Neural progenitor cell (in vitro differentiated cells): ENCODE data around the gene KRTAP4-2. TPM values are rescaled to one million over a fixed set of nuclear protein-coding genes. Genes with fewer than 3 reads are reported as not detected.

Source experiments
- DNase-seq: peaks from one replicate; pipeline ENCODE4 v3.0.0-alpha.2; 2016; ENCODE audit warnings: low spot score
- H2AFZ ChIP-seq: fragments of 200-600 bp; sonication (generic); replicated peaks from 2 replicates; pipeline ENCODE4 v1.6.1; 2016; ENCODE audit warnings: antibody characterized with exemption
- H3F3A ChIP-seq: fragments of 200-600 bp; sonication (generic); 2 replicates; pipeline ENCODE4 v1.6.1; 2016; ENCODE audit warnings: antibody characterized with exemption, low read depth
- H3K27ac ChIP-seq: fragments of 200-600 bp; sonication (generic); 2 replicates; pipeline ENCODE4 v1.5.1; 2016; ENCODE audit warnings: mild to moderate bottlenecking
- H3K27me3 ChIP-seq: fragments of 200-600 bp; sonication (generic); 2 replicates; pipeline ENCODE4 v1.6.1; 2016; ENCODE audit warnings: mild to moderate bottlenecking, moderate library complexity
- H3K36me3 ChIP-seq: fragments of 200-600 bp; sonication (generic); 2 replicates; pipeline ENCODE4 v1.5.1; 2016
- H3K4me1 ChIP-seq: fragments of 200-600 bp; sonication (generic); 2 replicates; pipeline ENCODE4 v1.6.1; 2016; ENCODE audit warnings: mixed run types
- H3K4me2 ChIP-seq: fragments of 200-600 bp; sonication (generic); 2 replicates; pipeline ENCODE4 v1.6.1; 2016
- H3K4me3 ChIP-seq: fragments of 200-600 bp; sonication (generic); 2 replicates; pipeline ENCODE4 v1.5.1; 2016
- H3K79me2 ChIP-seq: fragments of 200-600 bp; sonication (generic); 2 replicates; pipeline ENCODE4 v1.6.1; 2016; ENCODE audit warnings: low read depth
- H3K9ac ChIP-seq: fragments of 200-600 bp; sonication (generic); 2 replicates; pipeline ENCODE4 v1.6.1; 2016
- H3K9me3 ChIP-seq: fragments of 200-600 bp; sonication (generic); 2 replicates; pipeline ENCODE4 v1.5.1; 2016; ENCODE audit warnings: low read depth
- H4K20me1 ChIP-seq: fragments of 200-600 bp; sonication (generic); 2 replicates; pipeline ENCODE4 v1.6.1; 2016; ENCODE audit warnings: low read depth
- H3K27ac Mint-ChIP-seq: 3 replicates; pipeline ENCODE4 v1.8.0; 2021; ENCODE audit warnings: mixed read lengths
- H3K27me3 Mint-ChIP-seq: 2 replicates; pipeline ENCODE4 v1.8.0; 2022; ENCODE audit warnings: low read depth, mild to moderate bottlenecking, inconsistent platforms, moderate library complexity, mixed read lengths; ENCODE audit not compliant: insufficient read depth
- H3K36me3 Mint-ChIP-seq: 3 replicates; pipeline ENCODE4 v1.8.0; 2021; ENCODE audit warnings: mixed read lengths
- H3K4me1 Mint-ChIP-seq: 3 replicates; pipeline ENCODE4 v1.8.0; 2021; ENCODE audit warnings: mixed read lengths
- H3K4me3 Mint-ChIP-seq: 3 replicates; pipeline ENCODE4 v1.8.0; 2021; ENCODE audit warnings: mild to moderate bottlenecking, moderate library complexity, mixed read lengths
- H3K9me3 Mint-ChIP-seq: 3 replicates; pipeline ENCODE4 v1.8.0; 2020; ENCODE audit warnings: mixed read lengths
- CTCF ChIP-seq: fragments of 200-600 bp; sonication (generic); IDR thresholded peaks from 2 replicates; pipeline ENCODE4 v1.5.1; 2017; ENCODE audit warnings: antibody characterized with exemption, mild to moderate bottlenecking
- EZH2 ChIP-seq: fragments of 200-600 bp; sonication (generic); IDR thresholded peaks from 2 replicates; pipeline ENCODE4 v1.6.1; 2017; ENCODE audit warnings: antibody characterized with exemption, mild to moderate bottlenecking, moderate library complexity
- EZH2phosphoT487 ChIP-seq: fragments of 200-600 bp; sonication (generic); IDR thresholded peaks from 2 replicates; pipeline ENCODE4 v1.6.1; 2017; ENCODE audit warnings: antibody characterized with exemption
- small RNA-seq: library from RNA; depleted of rRNA; stranded (forward); fragments of <200 nt; gene quantifications from one replicate; pipeline ENCODE3, GENCODE V24; 2015
- total RNA-seq: library from RNA; depleted of rRNA; stranded (reverse); fragments of >200 nt; gene quantifications from 2 replicates; pipeline ENCODE4 v1.2.3, GENCODE V29; 2015; ENCODE audit warnings: low replicate concordance

Gene KRTAP4-2
- total RNA-seq, 1 donor from 2014 or later, result not detected

GRCh38 chr17:41133880-41134735 lies 43.9 kb downstream of the KRTAP4-2 start:
- Histone ChIP-seq H3K27me3 (no peaks in the 10 kb centered on the region), H3K36me3 (no peaks in the 10 kb centered on the region), H3K4me3 (no peak overlapping the region), H2AFZ (peak overlapping the region; percentile 6), H3K9me3 (peaks cover 5% of the 10 kb centered on the region), H3K4me2 (no peak overlapping the region), H3F3A (no peaks in the 10 kb centered on the region), H3K79me2 (no peaks in the 10 kb centered on the region), H3K27ac (no peak overlapping the region), H3K9ac (no peak overlapping the region), H3K4me1 (no peaks in the 10 kb centered on the region), H4K20me1 (no peaks in the 10 kb centered on the region)
- H3K27me3 Mint-ChIP-seq, result no peaks in the 10 kb centered on the region
- H3K4me3 Mint-ChIP-seq, result no peak overlapping the region
- H3K27ac Mint-ChIP-seq, result no peak overlapping the region
- H3K36me3 Mint-ChIP-seq, result no peaks in the 10 kb centered on the region
- no peak for DNase-seq
- no peak for TF ChIP-seq EZH2phosphoT487
- TF ChIP-seq CTCF, result no peak
- TF ChIP-seq EZH2, result no peak
- H3K4me1 Mint-ChIP-seq, result no peaks in the 10 kb centered on the region
- H3K9me3 Mint-ChIP-seq, result peaks cover 2% of the 10 kb centered on the region

- peaks cover 2% of the 10 kb centered on the region for H3K9me3 ChIP-seq
- Mint-ChIP-seq H3K27ac (no peak overlapping the region), H3K27me3 (no peaks in the 10 kb centered on the region), H3K4me3 (no peak overlapping the region), H3K4me1 (no peaks in the 10 kb centered on the region), H3K9me3 (no peaks in the 10 kb centered on the region), H3K36me3 (no peaks in the 10 kb centered on the region)
- no peaks in the 10 kb centered on the region for H3K4me1 ChIP-seq
- TF ChIP-seq CTCF, result no peak
- no peak for TF ChIP-seq EZH2phosphoT487
- TF ChIP-seq EZH2, result no peak
- no peaks in the 10 kb centered on the region for H3F3A ChIP-seq
- H3K9ac ChIP-seq, result no peak overlapping the region
- H3K27ac ChIP-seq, result no peak overlapping the region
- H3K36me3 ChIP-seq, result no peaks in the 10 kb centered on the region
- no peak overlapping the region for H2AFZ ChIP-seq
- DNase-seq, result no peak
- H3K4me3 ChIP-seq, result no peak overlapping the region
- H3K79me2 ChIP-seq, result no peaks in the 10 kb centered on the region
- no peaks in the 10 kb centered on the region for H4K20me1 ChIP-seq
- no peak overlapping the region for H3K4me2 ChIP-seq
- no peaks in the 10 kb centered on the region for H3K27me3 ChIP-seq
These were observed 46.0 kb downstream of the KRTAP4-2 start for GRCh38 chr17:41131979-41132378.

Small RNAs within 50 kb of the gene (small RNA-seq; reads per million reads assigned to genes)
- gene KRTAP4-17P, result not detected

Other genes with a start within 250 kb of the KRTAP4-2 start
- 0.60 TPM in 1 of 2 replicates, not detected in the other for gene KRT23, start 240.6 kb downstream of the KRTAP4-2 start, total RNA-seq
- not detected in 2 replicates for gene KRT39, start 211.3 kb downstream of the KRTAP4-2 start, total RNA-seq
- not detected in 2 replicates for gene KRT40, start 193.9 kb downstream of the KRTAP4-2 start, total RNA-seq
- not detected in 2 replicates for gene KRTAP3-3, start 184.1 kb downstream of the KRTAP4-2 start, total RNA-seq
- not detected in 2 replicates for gene KRTAP3-2, start 178.3 kb downstream of the KRTAP4-2 start, total RNA-seq
- gene KRTAP3-1, start 169.1 kb downstream of the KRTAP4-2 start, total RNA-seq, result not detected in 2 replicates
- gene KRTAP1-5, start 151.0 kb downstream of the KRTAP4-2 start, total RNA-seq, result not detected in 2 replicates
- not detected in 2 replicates for gene KRTAP1-4, start 148.0 kb downstream of the KRTAP4-2 start, total RNA-seq
- gene KRTAP1-3, start 143.3 kb downstream of the KRTAP4-2 start, total RNA-seq, result not detected in 2 replicates
- not detected in 2 replicates for gene KRTAP1-1, start 136.8 kb downstream of the KRTAP4-2 start, total RNA-seq
- gene KRTAP2-1, start 130.9 kb downstream of the KRTAP4-2 start, total RNA-seq, result not detected in 2 replicates
- not detected in 2 replicates for gene KRTAP2-2, start 123.0 kb downstream of the KRTAP4-2 start, total RNA-seq
- gene KRTAP2-3, start 118.1 kb downstream of the KRTAP4-2 start, total RNA-seq, result not detected in 2 replicates
- not detected in 2 replicates for gene KRTAP2-4, start 112.3 kb downstream of the KRTAP4-2 start, total RNA-seq
- not detected in 2 replicates for gene KRTAP4-7, start 94.1 kb downstream of the KRTAP4-2 start, total RNA-seq
- not detected in 2 replicates for gene KRTAP4-8, start 80.1 kb downstream of the KRTAP4-2 start, total RNA-seq
- gene KRTAP4-16, start 76.0 kb downstream of the KRTAP4-2 start, total RNA-seq, result not detected in 2 replicates
- gene KRTAP4-9, start 72.8 kb downstream of the KRTAP4-2 start, total RNA-seq, result not detected in 2 replicates
- not detected in 2 replicates for gene KRTAP4-11, start 59.8 kb downstream of the KRTAP4-2 start, total RNA-seq
- gene KRTAP4-12, start 54.0 kb downstream of the KRTAP4-2 start, total RNA-seq, result not detected in 2 replicates
- gene KRTAP4-6, start 37.7 kb downstream of the KRTAP4-2 start, total RNA-seq, result not detected in 2 replicates
- gene KRTAP4-5, start 28.4 kb downstream of the KRTAP4-2 start, total RNA-seq, result not detected in 2 replicates
- gene KRTAP4-4, start 17.5 kb downstream of the KRTAP4-2 start, total RNA-seq, result not detected in 2 replicates
- not detected in 2 replicates for gene KRTAP4-3, start 10.0 kb downstream of the KRTAP4-2 start, total RNA-seq
- gene KRTAP4-1, start 6.7 kb upstream of the KRTAP4-2 start, total RNA-seq, result 0.12 TPM in 1 of 2 replicates, not detected in the other
- not detected in 2 replicates for gene KRTAP9-1, start 11.7 kb upstream of the KRTAP4-2 start, total RNA-seq
- not detected in 2 replicates for gene KRTAP9-2, start 48.4 kb upstream of the KRTAP4-2 start, total RNA-seq
- not detected in 2 replicates for gene KRTAP9-3, start 54.2 kb upstream of the KRTAP4-2 start, total RNA-seq
- gene KRTAP9-8, start 59.8 kb upstream of the KRTAP4-2 start, total RNA-seq, result not detected in 2 replicates
- not detected in 2 replicates for gene KRTAP9-4, start 71.5 kb upstream of the KRTAP4-2 start, total RNA-seq
- gene KRTAP9-9, start 77.2 kb upstream of the KRTAP4-2 start, total RNA-seq, result not detected in 2 replicates
- not detected in 2 replicates for gene KRTAP9-6, start 87.2 kb upstream of the KRTAP4-2 start, total RNA-seq
- gene KRTAP9-7, start 97.5 kb upstream of the KRTAP4-2 start, total RNA-seq, result not detected in 2 replicates
- not detected in 2 replicates for gene KRTAP29-1, start 124.6 kb upstream of the KRTAP4-2 start, total RNA-seq
- gene KRTAP16-1, start 131.1 kb upstream of the KRTAP4-2 start, total RNA-seq, result not detected in 2 replicates
- gene KRTAP17-1, start 137.5 kb upstream of the KRTAP4-2 start, total RNA-seq, result not detected in 2 replicates
- gene KRT33A, start 172.6 kb upstream of the KRTAP4-2 start, total RNA-seq, result not detected in 2 replicates
- not detected in 2 replicates for gene KRT33B, start 191.6 kb upstream of the KRTAP4-2 start, total RNA-seq
- not detected in 2 replicates for gene KRT34, start 204.1 kb upstream of the KRTAP4-2 start, total RNA-seq
- not detected in 2 replicates for gene KRT31, start 219.4 kb upstream of the KRTAP4-2 start, total RNA-seq
- not detected in 2 replicates for gene KRT37, start 246.4 kb upstream of the KRTAP4-2 start, total RNA-seq